HepG2 (cell line): ENCODE results near the gene ARHGEF6. TPM values are rescaled to one million over a fixed set of nuclear protein-coding genes. Genes with fewer than 3 reads are reported as not detected.

Experiments
- ATAC-seq: fragments of 200-7000 bp; cut with Tn5 transposase; 3 replicates; pipeline ENCODE4 v1.9.1; 2020; ENCODE audit warnings: mild to moderate bottlenecking, moderate library complexity
- BruUV-seq: library from RNA; stranded (reverse); fragments of 400-500 nt; replicated peaks from 2 replicates; lab custom pipeline; 2021; lab: Mats Ljungman, UMichigan
- CTCF ChIA-PET: fragments of 300-600 bp; formaldehyde crosslinking; extraction: SDS; loops from one replicate; lab custom pipeline; 2021; ENCODE audit warnings: low total read pairs, inconsistent platforms, low intra/inter-chr PET ratio; lab: Yijun Ruan, JAX
- POLR2A ChIA-PET: fragments of 350-600 bp; sonication (Branson Sonifier 250); formaldehyde crosslinking; loops from one replicate; lab custom pipeline; 2020; ENCODE audit warnings: antibody characterized with exemption, inconsistent platforms; lab: Yijun Ruan, JAX
- DNase-seq: peaks from one replicate; pipeline ENCODE4 v3.0.0-alpha.2; 2015; ENCODE audit warnings: low spot score
- FAIRE-seq: peaks from 3 replicates; lab custom pipeline; 2011; peaks lifted over from hg19 to GRCh38; lab: Jason Lieb, UNC
- H2AFZ ChIP-seq: one replicate; pipeline ENCODE4 v1.6.1; 2011; ENCODE audit warnings: low read length, inconsistent platforms
- H3K27ac ChIP-seq: fragments of 300-600 bp; 3 replicates; pipeline ENCODE4 v1.8.0; 2011; ENCODE audit warnings: mixed run types, mild to moderate bottlenecking, mixed read lengths, low read length, inconsistent platforms; ENCODE audit not compliant: insufficient read depth; ENCODE audit errors: extremely low read length
- H3K27me3 ChIP-seq, 2 experiments: fragments of 200-600 bp in 1 of 2; 2 replicates in 1 of 2; 3 replicates in 1 of 2; pipeline versions ENCODE4 v1.6.0 to v1.8.0; 2011; ENCODE audit warnings: low read length in 2 of 2, mild to moderate bottlenecking in 2 of 2, moderate library complexity in 2 of 2, inconsistent platforms in 1 of 2; ENCODE audit not compliant: insufficient read depth in 2 of 2, control insufficient read depth in 1 of 2
- H3K36me3 ChIP-seq, 2 experiments: fragments of 200-600 bp in 1 of 2; replicated peaks in 1 of 2; 2 replicates in 1 of 2; 3 replicates in 1 of 2; pipeline versions ENCODE4 v1.5.1 to v1.8.0; 2011; ENCODE audit warnings: low read length in 2 of 2, inconsistent platforms in 1 of 2; ENCODE audit not compliant: insufficient read depth in 2 of 2, control insufficient read depth in 1 of 2
- H3K4me1 ChIP-seq: 2 replicates; pipeline ENCODE4 v1.5.1; 2012; ENCODE audit warnings: low read length, inconsistent platforms; ENCODE audit not compliant: insufficient read depth
- H3K4me2 ChIP-seq: 2 replicates; pipeline ENCODE4 v1.6.0; 2011; ENCODE audit warnings: low read depth, low read length, inconsistent platforms
- H3K4me3 ChIP-seq, 3 experiments: fragments of 200-600 bp in 1 of 3; sonication (generic), shearing (Covaris generic) in 1 of 3; replicated peaks in 1 of 3; 2 replicates each; pipeline ENCODE4 v1.5.1; 2011 to 2016; ENCODE audit warnings: low read length in 3 of 3, inconsistent platforms in 2 of 3, low read depth in 2 of 3, mild to moderate bottlenecking in 2 of 3, control low read depth in 1 of 3, mixed read lengths in 1 of 3; ENCODE audit not compliant: insufficient read depth in 1 of 3
- H3K79me2 ChIP-seq: one replicate; pipeline ENCODE4 v1.6.1; 2011; ENCODE audit warnings: low read length, inconsistent platforms; ENCODE audit not compliant: insufficient read depth
- H3K9ac ChIP-seq: 2 replicates; pipeline ENCODE4 v1.6.0; 2011; ENCODE audit warnings: mild to moderate bottlenecking, low read depth, low read length, inconsistent platforms; ENCODE audit not compliant: insufficient read depth
- H3K9me3 ChIP-seq: 2 replicates; pipeline ENCODE4 v1.5.1; 2012; ENCODE audit warnings: mild to moderate bottlenecking, low read length
- H4K20me1 ChIP-seq: 2 replicates; pipeline ENCODE4 v1.6.0; 2011; ENCODE audit warnings: inconsistent platforms, mild to moderate bottlenecking, low read length, moderate library complexity; ENCODE audit not compliant: insufficient read depth
- BCLAF1 ChIP-seq: fragments of 450-650 bp; IDR thresholded peaks from 2 replicates; pipeline ENCODE4 v1.6.1; 2017; ENCODE audit warnings: mild to moderate bottlenecking
- BRD4 ChIP-seq: sonication (generic); formaldehyde crosslinking; IDR thresholded peaks from 2 replicates; pipeline ENCODE4 v1.4.0; 2020; ENCODE audit warnings: missing genetic modification reagents
- CC2D1A ChIP-seq: sonication (generic); formaldehyde crosslinking; IDR thresholded peaks from 2 replicates; pipeline ENCODE4 v1.8.1; 2023; ENCODE audit warnings: mild to moderate bottlenecking, missing genetic modification reagents
- FOSL2 ChIP-seq: sonication (generic); formaldehyde crosslinking; IDR thresholded peaks from 2 replicates; pipeline ENCODE4 v1.4.0; 2020; ENCODE audit warnings: missing genetic modification reagents
- FOXK1 ChIP-seq: sonication (generic); formaldehyde crosslinking; IDR thresholded peaks from 2 replicates; pipeline ENCODE4 v1.4.0; 2020; ENCODE audit warnings: low read depth, missing genetic modification reagents, borderline replicate concordance
- JARID2 ChIP-seq: sonication (generic); formaldehyde crosslinking; IDR thresholded peaks from 2 replicates; pipeline ENCODE4 v1.8.1; 2023; ENCODE audit warnings: missing genetic modification reagents, inconsistent platforms; ENCODE audit not compliant: insufficient replicate concordance
- LCORL ChIP-seq, 2 experiments: fragments of 450-650 bp in 1 of 2; sonication (generic) in 1 of 2; formaldehyde crosslinking in 1 of 2; IDR thresholded peaks; 2 replicates each; pipeline versions ENCODE4 v1.5.0 to v1.6.1; 2017 to 2020; ENCODE audit warnings: antibody characterized with exemption in 1 of 2, missing genetic modification reagents in 1 of 2
- MAF1 ChIP-seq: sonication (generic); formaldehyde crosslinking; IDR thresholded peaks from 2 replicates; pipeline ENCODE4 v1.5.0; 2020; ENCODE audit warnings: missing genetic modification reagents, borderline replicate concordance
- MIXL1 ChIP-seq: IDR thresholded peaks from 2 replicates; pipeline ENCODE4 v1.6.1; 2016
- NONO ChIP-seq, 2 experiments: fragments of 450-650 bp in 1 of 2; sonication (generic) in 1 of 2; formaldehyde crosslinking in 1 of 2; IDR thresholded peaks in 1 of 2; conservative IDR thresholded peaks in 1 of 2; 2 replicates each; pipeline versions ENCODE4 v1.6.1 to v1.8.0; 2017 to 2022; ENCODE audit warnings: mild to moderate bottlenecking in 1 of 2, missing genetic modification reagents in 1 of 2, moderate library complexity in 1 of 2
- POGZ ChIP-seq: sonication (generic); formaldehyde crosslinking; IDR thresholded peaks from 2 replicates; pipeline ENCODE4 v1.4.0; 2020; ENCODE audit warnings: mild to moderate bottlenecking, missing genetic modification reagents
- ZNF138 ChIP-seq: sonication (generic); formaldehyde crosslinking; IDR thresholded peaks from 2 replicates; pipeline ENCODE4 v1.5.0; 2020; ENCODE audit warnings: mild to moderate bottlenecking, low read depth, missing genetic modification reagents
- ZNF235 ChIP-seq: sonication (generic); formaldehyde crosslinking; IDR thresholded peaks from 2 replicates; pipeline ENCODE4 v1.8.1; 2023; ENCODE audit warnings: mild to moderate bottlenecking, missing genetic modification reagents, borderline replicate concordance
- ZNF383 ChIP-seq: sonication (generic); formaldehyde crosslinking; IDR thresholded peaks from 2 replicates; pipeline ENCODE4 v1.4.0; 2020; ENCODE audit warnings: missing genetic modification reagents, mild to moderate bottlenecking, borderline replicate concordance
- ZNF7 ChIP-seq: IDR thresholded peaks from 2 replicates; pipeline ENCODE4 v1.6.1; 2016; ENCODE audit warnings: missing biosample characterization, missing genetic modification reagents
- ZNF816 ChIP-seq: sonication (generic); formaldehyde crosslinking; IDR thresholded peaks from 2 replicates; pipeline ENCODE4 v1.8.0; 2022; ENCODE audit warnings: missing genetic modification reagents, mild to moderate bottlenecking, borderline replicate concordance
- ZNF879 ChIP-seq: sonication (generic); formaldehyde crosslinking; IDR thresholded peaks from 2 replicates; pipeline ENCODE4 v1.8.1; 2023; ENCODE audit warnings: missing genetic modification reagents
- WGBS: methylation state at CpG from one replicate; pipeline ENCODE4 v1.1.6; 2017; ENCODE audit warnings: low lambda C conversion rate; 5-methylcytosine and 5-hydroxymethylcytosine counted together
- in situ Hi-C: cut with HindIII; loops from 2 replicates; pipeline ENCODE4 v1.10.0; 2017; ENCODE audit warnings: low pct_unique_long_range_greater_than_20kb; ENCODE audit not compliant: extremely low pct_ligation_motif_present
- intact Hi-C: fragments of 100-400 bp; cut with micrococcal nuclease; formaldehyde crosslinking; loops from one replicate; pipeline ENCODE4 v1.10.0; 2022; ENCODE audit not compliant: unreplicated experiment
- polyA plus RNA-seq, 8 experiments: library from polyadenylated mRNA; depleted of rRNA in 3 of 8; stranded (reverse) in 7 of 8; unstranded in 1 of 8; fragments of >200 nt; fragmentation: Illumina TruSeq in 4 of 8; extraction: Trizol in 4 of 8; gene quantifications; 2 replicates each; pipeline versions ENCODE4 v1.2.1 to v1.2.3, GENCODE V29; 2011 to 2016; ENCODE audit warnings: low read depth in 4 of 8, missing spikeins in 1 of 8, mixed read lengths in 1 of 8; ENCODE audit not compliant: insufficient read depth in 1 of 8
- total RNA-seq, 5 experiments: library from RNA; depleted of rRNA; stranded (reverse); fragments of >200 nt; fragmentation: Illumina TruSeq; extraction: Trizol; gene quantifications; 2 replicates each; pipeline ENCODE4 v1.2.3, GENCODE V29; 2016; ENCODE audit warnings: low read depth in 1 of 5

Gene ARHGEF6
- total and polyA plus RNA-seq, 2 of the 13 experiments (the other 11 are each of a cell fraction or from before 2014, with no cell fraction given): 0.03 TPM; not detected in 1

GRCh38 chrX:136667446-136668168 lies 113.1 kb downstream of the ARHGEF6 start:
- POLR2A ChIA-PET: no interaction called here
- H4K20me1 ChIP-seq: no peaks in the 10 kb centered on the region
- no peak overlapping the region for H3K27ac ChIP-seq
- no peaks in the 10 kb centered on the region for H3K79me2 ChIP-seq
- no peaks in the 10 kb centered on the region for H3K27me3 ChIP-seq
- DNase-seq (no peak), FAIRE-seq (no peak), ATAC-seq (no peak)
- H3K4me3 ChIP-seq: no peak overlapping the region
- TF ChIP-seq BRD4 (CRISPR knock-in tag) (no peak), BCLAF1 (no peak), FOSL2 (CRISPR knock-in tag) (no peak), ZNF879 (CRISPR knock-in tag) (no peak), FOXK1 (no peak)
- TF ChIP-seq, all 625 proteins: peak for 0
- Histone ChIP-seq H3K4me1 (no peaks in the 10 kb centered on the region), H3K9me3 (no peaks in the 10 kb centered on the region), H3K36me3 (no peaks in the 10 kb centered on the region), H2AFZ (no peak overlapping the region), H3K9ac (no peak overlapping the region), H3K4me2 (no peak overlapping the region)
- intact Hi-C loops: no loop called here
- in situ Hi-C loops: no loop called here
- BruUV-seq: no TSS peak
- CTCF ChIA-PET: no interaction called here
- WGBS: 59% methylated on average over 10 of the region's 10 CpGs

GRCh38 chrX:136666088-136666487 lies 114.6 kb downstream of the ARHGEF6 start:
- ATAC-seq (no peak), FAIRE-seq (no peak), DNase-seq (no peak)
- H3K27me3 ChIP-seq: no peaks in the 10 kb centered on the region
- no peaks in the 10 kb centered on the region for H3K4me1 ChIP-seq
- H3K4me2 ChIP-seq: no peak overlapping the region
- H2AFZ ChIP-seq: no peak overlapping the region
- no peaks in the 10 kb centered on the region for H4K20me1 ChIP-seq
- in situ Hi-C loops: no loop called here
- no CpG with 5 or more reads among the region's 1 CpG for WGBS
- no TSS peak for BruUV-seq
- H3K27ac ChIP-seq: no peak overlapping the region
- H3K9me3 ChIP-seq: no peaks in the 10 kb centered on the region
- H3K36me3 ChIP-seq: no peaks in the 10 kb centered on the region
- POLR2A ChIA-PET: no interaction called here
- no peaks in the 10 kb centered on the region for H3K79me2 ChIP-seq
- intact Hi-C loops: no loop called here
- no peak overlapping the region for H3K9ac ChIP-seq
- no peak overlapping the region for H3K4me3 ChIP-seq
- CTCF ChIA-PET: no interaction called here
- TF ChIP-seq JARID2 (CRISPR knock-in tag) (no peak), LCORL (IDR thresholded peaks at IDR 0.05) (no peak), LCORL (CRISPR knock-in tag; IDR thresholded peaks at IDR 0.05) (no peak), CC2D1A (CRISPR knock-in tag) (no peak), ZNF7 (CRISPR knock-in tag) (no peak), ZNF816 (CRISPR knock-in tag) (no peak), POGZ (CRISPR knock-in tag) (no peak), NONO (IDR thresholded peaks at IDR 0.05) (no peak), NONO (CRISPR knock-in tag; conservative IDR thresholded peaks at IDR 0.05) (no peak), ZNF235 (CRISPR knock-in tag) (no peak), ZNF383 (CRISPR knock-in tag) (no peak), MIXL1 (CRISPR knock-in tag) (no peak), MAF1 (CRISPR knock-in tag) (no peak), ZNF138 (no peak)
